Breast epithelium (tissue), 3 donors: ENCODE data around the gene FAM237A.

Source experiments
- POLR2AphosphoS5 ChIP-seq, 3 donors: sonication (generic); formaldehyde crosslinking; IDR thresholded peaks; one replicate each; pipeline ENCODE4 v1.6.1; 2017; ENCODE audit warnings: antibody characterized with exemption in 3 of 3
- TF ChIP-seq, protein P1 (sequence below), 3 donors: fragments of 450-650 bp; IDR thresholded peaks; one replicate each; pipeline ENCODE4 v1.5.1; 2016 to 2017; ENCODE audit warnings: antibody characterized with exemption in 3 of 3, mild to moderate bottlenecking in 3 of 3, moderate library complexity in 3 of 3

GRCh38 chr2:206639636-206640035, 2.7 kb upstream of the FAM237A start:
- TF ChIP-seq, protein P1, sequence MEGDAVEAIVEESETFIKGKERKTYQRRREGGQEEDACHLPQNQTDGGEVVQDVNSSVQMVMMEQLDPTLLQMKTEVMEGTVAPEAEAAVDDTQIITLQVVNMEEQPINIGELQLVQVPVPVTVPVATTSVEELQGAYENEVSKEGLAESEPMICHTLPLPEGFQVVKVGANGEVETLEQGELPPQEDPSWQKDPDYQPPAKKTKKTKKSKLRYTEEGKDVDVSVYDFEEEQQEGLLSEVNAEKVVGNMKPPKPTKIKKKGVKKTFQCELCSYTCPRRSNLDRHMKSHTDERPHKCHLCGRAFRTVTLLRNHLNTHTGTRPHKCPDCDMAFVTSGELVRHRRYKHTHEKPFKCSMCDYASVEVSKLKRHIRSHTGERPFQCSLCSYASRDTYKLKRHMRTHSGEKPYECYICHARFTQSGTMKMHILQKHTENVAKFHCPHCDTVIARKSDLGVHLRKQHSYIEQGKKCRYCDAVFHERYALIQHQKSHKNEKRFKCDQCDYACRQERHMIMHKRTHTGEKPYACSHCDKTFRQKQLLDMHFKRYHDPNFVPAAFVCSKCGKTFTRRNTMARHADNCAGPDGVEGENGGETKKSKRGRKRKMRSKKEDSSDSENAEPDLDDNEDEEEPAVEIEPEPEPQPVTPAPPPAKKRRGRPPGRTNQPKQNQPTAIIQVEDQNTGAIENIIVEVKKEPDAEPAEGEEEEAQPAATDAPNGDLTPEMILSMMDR (IDR thresholded peaks at IDR 0.05), result no peak
- TF ChIP-seq POLR2AphosphoS5 (IDR thresholded peaks at IDR 0.05), result no peak
